ENCODE data around the gene CDX1.

Gene CDX1

GRCh38 chr5:150181027-150181426 lies 14.4 kb downstream of the CDX1 start:
- DNase-seq (ENCODE audit: low read depth in 2 of 3, low spot score in 1 of 3), result no peak

- no peak for DNase-seq (ENCODE audit: low read depth in 2 of 3, low spot score in 1 of 3)
Observed at GRCh38 chr5:150181766-150182545, 15.4 kb downstream of the CDX1 start.

- DNase-seq (ENCODE audit: low read depth in 2 of 3, low spot score in 1 of 3), result no peak
Observed at GRCh38 chr5:150182774-150183173, 16.2 kb downstream of the CDX1 start.

- DNase-seq (ENCODE audit: low read depth in 2 of 3, low spot score in 1 of 3), result no peak
Observed at GRCh38 chr5:150183436-150183835, 16.9 kb downstream of the CDX1 start.

- DNase-seq (ENCODE audit: low read depth in 2 of 3, low spot score in 1 of 3), result no peak
Observed at GRCh38 chr5:150184006-150184405, 17.4 kb downstream of the CDX1 start.

- no peak for DNase-seq (ENCODE audit: low read depth in 2 of 3, low spot score in 1 of 3)
Observed at GRCh38 chr5:150184990-150185912, 18.7 kb downstream of the CDX1 start.

- DNase-seq (ENCODE audit: low read depth in 2 of 3, low spot score in 1 of 3), result no peak
Observed at GRCh38 chr5:150186137-150186536, 19.6 kb downstream of the CDX1 start.

- no peak for DNase-seq (ENCODE audit: low read depth in 2 of 3, low spot score in 1 of 3)
Observed at GRCh38 chr5:150186897-150187296, 20.3 kb downstream of the CDX1 start.

GRCh38 chr5:150188146-150188842 lies 21.7 kb downstream of the CDX1 start:
- no peak for DNase-seq (ENCODE audit: low read depth in 2 of 3, low spot score in 1 of 3)

GRCh38 chr5:150189326-150189725 lies 22.7 kb downstream of the CDX1 start:
- no peak for DNase-seq (ENCODE audit: low read depth in 2 of 3, low spot score in 1 of 3)

- DNase-seq (ENCODE audit: low read depth in 2 of 3, low spot score in 1 of 3), result no peak
Observed at GRCh38 chr5:150189728-150190502, 23.3 kb downstream of the CDX1 start, which contains the start of gene SLC6A7. Gene SLC6A7 (plus strand): TSS chr5:150190062. CDS start chr5:150190328, 266 bp downstream.

GRCh38 chr5:150190503-150190979 lies 24.0 kb downstream of the CDX1 start:
- no peak for DNase-seq (ENCODE audit: low read depth in 2 of 3, low spot score in 1 of 3)

- no peak for DNase-seq (ENCODE audit: low read depth in 2 of 3, low spot score in 1 of 3)
Observed at GRCh38 chr5:150190987-150191386, 24.4 kb downstream of the CDX1 start.

GRCh38 chr5:150192462-150192861 lies 25.9 kb downstream of the CDX1 start:
- no peak for DNase-seq (ENCODE audit: low read depth in 2 of 3, low spot score in 1 of 3)

- DNase-seq (ENCODE audit: low read depth in 2 of 3, low spot score in 1 of 3), result no peak
Observed at GRCh38 chr5:150195736-150196485, 29.3 kb downstream of the CDX1 start.

GRCh38 chr5:150196514-150196913 lies 29.9 kb downstream of the CDX1 start:
- DNase-seq (ENCODE audit: low read depth in 2 of 3, low spot score in 1 of 3), result no peak

- no peak for DNase-seq (ENCODE audit: low read depth in 2 of 3, low spot score in 1 of 3)
Observed at GRCh38 chr5:150196986-150197385, 30.4 kb downstream of the CDX1 start.

GRCh38 chr5:150197476-150197875 lies 30.9 kb downstream of the CDX1 start:
- no peak for DNase-seq (ENCODE audit: low read depth in 2 of 3, low spot score in 1 of 3)

GRCh38 chr5:150202501-150202900 lies 35.9 kb downstream of the CDX1 start:
- DNase-seq (ENCODE audit: low read depth in 2 of 3, low spot score in 1 of 3), result no peak
